ENCODE measurements around the gene HS1BP3.

- TF ChIP-seq POLR2A (IDR thresholded peaks at IDR 0.05) (no peak), CTCF (IDR thresholded peaks at IDR 0.05) (no peak)
Observed at GRCh38 chr2:20678780-20679179, 27.9 kb upstream of the HS1BP3 start.
